HepG2 (cell line): ENCODE results near the gene SLC13A3. TPM values are rescaled to one million over a fixed set of nuclear protein-coding genes. Genes with fewer than 3 reads are reported as not detected.

Experiments
- ATRX ChIP-seq: sonication (generic); formaldehyde crosslinking; IDR thresholded peaks from 2 replicates; pipeline ENCODE4 v1.4.0; 2020; ENCODE audit warnings: missing genetic modification reagents, borderline replicate concordance
- CCAR2 ChIP-seq: fragments of 200-400 bp; formaldehyde crosslinking; optimal IDR thresholded peaks from 2 replicates; pipeline ENCODE3; 2018; ENCODE audit warnings: low read depth, mild to moderate bottlenecking, low read length, moderate library complexity
- NFATC3 ChIP-seq: sonication (generic); formaldehyde crosslinking; IDR thresholded peaks from 2 replicates; pipeline ENCODE4 v1.5.1; 2020; ENCODE audit warnings: mild to moderate bottlenecking, missing genetic modification reagents
- NR2F6 ChIP-seq, 2 experiments: IDR thresholded peaks; 2 replicates each; pipeline ENCODE4 v1.6.1; 2016; ENCODE audit warnings: antibody characterized with exemption in 1 of 2, mild to moderate bottlenecking in 1 of 2
- PHF20 ChIP-seq: sonication (generic); formaldehyde crosslinking; IDR thresholded peaks from 2 replicates; pipeline ENCODE4 v1.5.0; 2020; ENCODE audit warnings: mild to moderate bottlenecking, missing genetic modification reagents
- RAD21 ChIP-seq: fragments of 450-650 bp; formaldehyde crosslinking; IDR thresholded peaks from 2 replicates; pipeline ENCODE4 v1.5.0; 2020; ENCODE audit warnings: mild to moderate bottlenecking
- TOE1 ChIP-seq: sonication (generic); formaldehyde crosslinking; IDR thresholded peaks from 2 replicates; pipeline ENCODE4 v1.4.0; 2020; ENCODE audit warnings: mild to moderate bottlenecking, missing genetic modification reagents
- ZFP82 ChIP-seq: sonication (generic); formaldehyde crosslinking; IDR thresholded peaks from 2 replicates; pipeline ENCODE4 v1.5.1; 2020; ENCODE audit warnings: mild to moderate bottlenecking, missing genetic modification reagents, borderline replicate concordance
- ZNF12 ChIP-seq: sonication (generic); formaldehyde crosslinking; IDR thresholded peaks from 2 replicates; pipeline ENCODE4 v1.5.0; 2020; ENCODE audit warnings: missing genetic modification reagents
- ZNF225 ChIP-seq: sonication (generic); formaldehyde crosslinking; IDR thresholded peaks from 2 replicates; pipeline ENCODE4 v1.4.0; 2020; ENCODE audit warnings: mild to moderate bottlenecking, missing genetic modification reagents
- ZNF616 ChIP-seq: sonication (generic); formaldehyde crosslinking; IDR thresholded peaks from 2 replicates; pipeline ENCODE4 v1.5.0; 2020; ENCODE audit warnings: low read depth, mild to moderate bottlenecking, missing genetic modification reagents
- ZNF724P ChIP-seq: sonication (generic); formaldehyde crosslinking; IDR thresholded peaks from 2 replicates; pipeline ENCODE4 v1.8.0; 2022; ENCODE audit warnings: missing genetic modification reagents, borderline replicate concordance
- ZNF788 ChIP-seq: sonication (generic); formaldehyde crosslinking; IDR thresholded peaks from 2 replicates; pipeline ENCODE4 v1.5.0; 2020; ENCODE audit warnings: mild to moderate bottlenecking, missing genetic modification reagents, borderline replicate concordance
- ZNF841 ChIP-seq: sonication (generic); formaldehyde crosslinking; IDR thresholded peaks from 2 replicates; pipeline ENCODE4 v1.8.1; 2023; ENCODE audit warnings: missing genetic modification reagents, borderline replicate concordance
- ZNF879 ChIP-seq: sonication (generic); formaldehyde crosslinking; IDR thresholded peaks from 2 replicates; pipeline ENCODE4 v1.8.1; 2023; ENCODE audit warnings: missing genetic modification reagents
- polyA plus RNA-seq, 8 experiments: library from polyadenylated mRNA; depleted of rRNA in 3 of 8; stranded (reverse) in 7 of 8; unstranded in 1 of 8; fragments of >200 nt; fragmentation: Illumina TruSeq in 4 of 8; extraction: Trizol in 4 of 8; gene quantifications; 2 replicates each; pipeline versions ENCODE4 v1.2.1 to v1.2.3, GENCODE V29; 2011 to 2016; ENCODE audit warnings: low read depth in 4 of 8, missing spikeins in 1 of 8, mixed read lengths in 1 of 8; ENCODE audit not compliant: insufficient read depth in 1 of 8
- total RNA-seq, 5 experiments: library from RNA; depleted of rRNA; stranded (reverse); fragments of >200 nt; fragmentation: Illumina TruSeq; extraction: Trizol; gene quantifications; 2 replicates each; pipeline ENCODE4 v1.2.3, GENCODE V29; 2016; ENCODE audit warnings: low read depth in 1 of 5
- TF ChIP-seq, protein P1 (sequence below): sonication (generic); formaldehyde crosslinking; IDR thresholded peaks from 2 replicates; pipeline ENCODE4 v1.5.0; 2020; ENCODE audit warnings: mild to moderate bottlenecking, missing genetic modification reagents, moderate library complexity
- TF ChIP-seq, protein P2 (sequence below): sonication (generic); formaldehyde crosslinking; IDR thresholded peaks from 2 replicates; pipeline ENCODE4 v1.5.1; 2020; ENCODE audit warnings: missing genetic modification reagents, mild to moderate bottlenecking, borderline replicate concordance
- TF ChIP-seq, protein P3 (sequence below): sonication (generic); formaldehyde crosslinking; IDR thresholded peaks from 2 replicates; pipeline ENCODE4 v1.4.0; 2020; ENCODE audit warnings: missing genetic modification reagents
- TF ChIP-seq, protein P4 (sequence below): sonication (generic); formaldehyde crosslinking; IDR thresholded peaks from 2 replicates; pipeline ENCODE4 v1.5.1; 2020; ENCODE audit warnings: missing genetic modification reagents, mild to moderate bottlenecking, borderline replicate concordance

SLC13A3 gene
- total and polyA plus RNA-seq, 2 of the 13 experiments (the other 11 are each of a cell fraction or from before 2014, with no cell fraction given) = 66.5 to 76.0 TPM

DNA sequence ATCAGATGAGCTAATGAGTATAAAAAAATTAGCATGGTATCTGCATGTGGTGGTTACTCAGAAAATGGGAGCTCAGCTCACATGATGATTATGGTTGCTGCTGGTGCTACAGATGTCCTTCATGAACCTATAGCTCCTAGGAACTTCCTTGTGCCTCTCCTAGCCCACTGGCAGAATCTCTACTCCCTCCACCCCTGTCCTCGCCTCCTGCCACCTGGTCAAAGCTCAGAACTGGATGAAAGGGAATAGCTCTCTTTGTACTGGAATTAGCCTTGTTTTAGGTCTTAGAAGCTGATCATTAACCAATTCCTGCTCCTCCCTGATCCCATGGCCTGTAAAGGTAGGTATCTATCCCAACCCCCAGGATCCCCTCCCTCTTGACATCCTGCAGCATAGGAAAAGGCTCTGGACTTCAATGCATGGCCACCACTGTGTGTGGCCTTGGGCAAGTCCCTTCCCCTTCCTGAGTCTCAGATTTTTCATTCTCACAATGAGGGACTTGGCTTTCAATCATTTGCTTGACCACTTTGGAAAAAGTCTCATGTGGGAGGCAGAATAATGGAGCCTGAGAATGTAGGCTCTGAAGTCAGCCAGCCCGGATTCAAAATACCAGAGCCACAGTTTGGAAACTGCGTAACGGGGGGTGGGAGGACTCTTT is 43.9 kb downstream of the SLC13A3 start (continued):
- TF ChIP-seq CCAR2 (peak; percentile 55), NFATC3 (CRISPR knock-in tag) (no peak), NR2F6 (IDR thresholded peaks at IDR 0.05) (peak; percentile 80), NR2F6 (CRISPR knock-in tag; IDR thresholded peaks at IDR 0.05) (peak; percentile 92), ZNF879 (CRISPR knock-in tag) (no peak), ZNF12 (peak; percentile 70; the same call in 1 of the 2 replicates), ZFP82 (CRISPR knock-in tag) (no peak), PHF20 (CRISPR knock-in tag) (no peak), ZNF841 (CRISPR knock-in tag) (no peak), ZNF724P (CRISPR knock-in tag) (no peak; the same call in 1 of the 2 replicates), RAD21 (CRISPR knock-in tag) (peak; percentile 6; the same call in 1 of the 2 replicates), TOE1 (no peak), ATRX (CRISPR knock-in tag) (no peak), ZNF616 (CRISPR knock-in tag) (no peak), ZNF788 (CRISPR knock-in tag) (peak; percentile 69; the same call in 1 of the 2 replicates), ZNF225 (CRISPR knock-in tag) (no peak; the same call in 1 of the 2 replicates)
- TF ChIP-seq, protein P1, sequence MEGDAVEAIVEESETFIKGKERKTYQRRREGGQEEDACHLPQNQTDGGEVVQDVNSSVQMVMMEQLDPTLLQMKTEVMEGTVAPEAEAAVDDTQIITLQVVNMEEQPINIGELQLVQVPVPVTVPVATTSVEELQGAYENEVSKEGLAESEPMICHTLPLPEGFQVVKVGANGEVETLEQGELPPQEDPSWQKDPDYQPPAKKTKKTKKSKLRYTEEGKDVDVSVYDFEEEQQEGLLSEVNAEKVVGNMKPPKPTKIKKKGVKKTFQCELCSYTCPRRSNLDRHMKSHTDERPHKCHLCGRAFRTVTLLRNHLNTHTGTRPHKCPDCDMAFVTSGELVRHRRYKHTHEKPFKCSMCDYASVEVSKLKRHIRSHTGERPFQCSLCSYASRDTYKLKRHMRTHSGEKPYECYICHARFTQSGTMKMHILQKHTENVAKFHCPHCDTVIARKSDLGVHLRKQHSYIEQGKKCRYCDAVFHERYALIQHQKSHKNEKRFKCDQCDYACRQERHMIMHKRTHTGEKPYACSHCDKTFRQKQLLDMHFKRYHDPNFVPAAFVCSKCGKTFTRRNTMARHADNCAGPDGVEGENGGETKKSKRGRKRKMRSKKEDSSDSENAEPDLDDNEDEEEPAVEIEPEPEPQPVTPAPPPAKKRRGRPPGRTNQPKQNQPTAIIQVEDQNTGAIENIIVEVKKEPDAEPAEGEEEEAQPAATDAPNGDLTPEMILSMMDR (CRISPR knock-in tag) = peak; percentile 19; the same call in 1 of the 2 replicates
- TF ChIP-seq, protein P2, sequence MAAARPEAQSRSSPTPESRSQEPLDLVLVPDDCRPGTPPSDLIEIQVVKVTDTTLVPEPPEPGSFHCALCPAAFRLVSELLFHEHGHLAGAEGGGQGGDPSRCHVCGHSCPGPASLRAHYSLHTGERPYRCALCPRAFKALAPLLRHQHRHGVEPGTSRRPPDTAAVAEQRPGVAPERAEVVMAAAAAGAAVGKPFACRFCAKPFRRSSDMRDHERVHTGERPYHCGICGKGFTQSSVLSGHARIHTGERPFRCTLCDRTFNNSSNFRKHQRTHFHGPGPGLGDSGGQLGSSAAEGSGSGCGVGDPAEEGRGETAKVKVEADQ (CRISPR knock-in tag) = peak; percentile 100
- TF ChIP-seq, protein P3, sequence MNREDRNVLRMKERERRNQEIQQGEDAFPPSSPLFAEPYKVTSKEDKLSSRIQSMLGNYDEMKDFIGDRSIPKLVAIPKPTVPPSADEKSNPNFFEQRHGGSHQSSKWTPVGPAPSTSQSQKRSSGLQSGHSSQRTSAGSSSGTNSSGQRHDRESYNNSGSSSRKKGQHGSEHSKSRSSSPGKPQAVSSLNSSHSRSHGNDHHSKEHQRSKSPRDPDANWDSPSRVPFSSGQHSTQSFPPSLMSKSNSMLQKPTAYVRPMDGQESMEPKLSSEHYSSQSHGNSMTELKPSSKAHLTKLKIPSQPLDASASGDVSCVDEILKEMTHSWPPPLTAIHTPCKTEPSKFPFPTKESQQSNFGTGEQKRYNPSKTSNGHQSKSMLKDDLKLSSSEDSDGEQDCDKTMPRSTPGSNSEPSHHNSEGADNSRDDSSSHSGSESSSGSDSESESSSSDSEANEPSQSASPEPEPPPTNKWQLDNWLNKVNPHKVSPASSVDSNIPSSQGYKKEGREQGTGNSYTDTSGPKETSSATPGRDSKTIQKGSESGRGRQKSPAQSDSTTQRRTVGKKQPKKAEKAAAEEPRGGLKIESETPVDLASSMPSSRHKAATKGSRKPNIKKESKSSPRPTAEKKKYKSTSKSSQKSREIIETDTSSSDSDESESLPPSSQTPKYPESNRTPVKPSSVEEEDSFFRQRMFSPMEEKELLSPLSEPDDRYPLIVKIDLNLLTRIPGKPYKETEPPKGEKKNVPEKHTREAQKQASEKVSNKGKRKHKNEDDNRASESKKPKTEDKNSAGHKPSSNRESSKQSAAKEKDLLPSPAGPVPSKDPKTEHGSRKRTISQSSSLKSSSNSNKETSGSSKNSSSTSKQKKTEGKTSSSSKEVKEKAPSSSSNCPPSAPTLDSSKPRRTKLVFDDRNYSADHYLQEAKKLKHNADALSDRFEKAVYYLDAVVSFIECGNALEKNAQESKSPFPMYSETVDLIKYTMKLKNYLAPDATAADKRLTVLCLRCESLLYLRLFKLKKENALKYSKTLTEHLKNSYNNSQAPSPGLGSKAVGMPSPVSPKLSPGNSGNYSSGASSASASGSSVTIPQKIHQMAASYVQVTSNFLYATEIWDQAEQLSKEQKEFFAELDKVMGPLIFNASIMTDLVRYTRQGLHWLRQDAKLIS (CRISPR knock-in tag) = peak; percentile 64; the same call in 1 of the 2 replicates
- TF ChIP-seq, protein P4, sequence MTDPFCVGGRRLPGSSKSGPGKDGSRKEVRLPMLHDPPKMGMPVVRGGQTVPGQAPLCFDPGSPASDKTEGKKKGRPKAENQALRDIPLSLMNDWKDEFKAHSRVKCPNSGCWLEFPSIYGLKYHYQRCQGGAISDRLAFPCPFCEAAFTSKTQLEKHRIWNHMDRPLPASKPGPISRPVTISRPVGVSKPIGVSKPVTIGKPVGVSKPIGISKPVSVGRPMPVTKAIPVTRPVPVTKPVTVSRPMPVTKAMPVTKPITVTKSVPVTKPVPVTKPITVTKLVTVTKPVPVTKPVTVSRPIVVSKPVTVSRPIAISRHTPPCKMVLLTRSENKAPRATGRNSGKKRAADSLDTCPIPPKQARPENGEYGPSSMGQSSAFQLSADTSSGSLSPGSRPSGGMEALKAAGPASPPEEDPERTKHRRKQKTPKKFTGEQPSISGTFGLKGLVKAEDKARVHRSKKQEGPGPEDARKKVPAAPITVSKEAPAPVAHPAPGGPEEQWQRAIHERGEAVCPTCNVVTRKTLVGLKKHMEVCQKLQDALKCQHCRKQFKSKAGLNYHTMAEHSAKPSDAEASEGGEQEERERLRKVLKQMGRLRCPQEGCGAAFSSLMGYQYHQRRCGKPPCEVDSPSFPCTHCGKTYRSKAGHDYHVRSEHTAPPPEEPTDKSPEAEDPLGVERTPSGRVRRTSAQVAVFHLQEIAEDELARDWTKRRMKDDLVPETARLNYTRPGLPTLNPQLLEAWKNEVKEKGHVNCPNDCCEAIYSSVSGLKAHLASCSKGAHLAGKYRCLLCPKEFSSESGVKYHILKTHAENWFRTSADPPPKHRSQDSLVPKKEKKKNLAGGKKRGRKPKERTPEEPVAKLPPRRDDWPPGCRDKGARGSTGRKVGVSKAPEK = peak; percentile 85; the same call in 1 of the 2 replicates
